IPS-18c (cell line): ENCODE data around the gene NBAS.
A peak's percentile ranks its signal among the peaks of the same experiment; 100 is the strongest.

Source experiments
- H3K4me3 ChIP-seq: 2 replicates; pipeline ENCODE4 v1.7.0; 2013; ENCODE audit warnings: low read depth, mild to moderate bottlenecking, low read length, moderate library complexity; ENCODE audit not compliant: insufficient read depth
- H3K9me3 ChIP-seq: one replicate; pipeline ENCODE4 v1.6.1; 2013; ENCODE audit warnings: mild to moderate bottlenecking, low read length, moderate library complexity; ENCODE audit not compliant: control insufficient read depth, insufficient read depth

The NBAS gene

GRCh38 chr2:15594291-15595256 lies 33.4 kb upstream of the NBAS start:
- no peaks in the 10 kb centered on the region for H3K9me3 ChIP-seq
- no peak overlapping the region for H3K4me3 ChIP-seq

- H3K9me3 ChIP-seq, result no peaks in the 10 kb centered on the region
- no peak overlapping the region for H3K4me3 ChIP-seq
Observed at GRCh38 chr2:15593327-15593705, 32.2 kb upstream of the NBAS start.

- Histone ChIP-seq H3K9me3 (no peaks in the 10 kb centered on the region), H3K4me3 (peak within 1 kb of the TSS; percentile 87)
Observed at GRCh38 chr2:15591692-15592463, 30.7 kb upstream of the NBAS start, which contains the start of gene DDX1. DDX1 (plus strand) TSS chr2:15591868; CDS start chr2:15591934, 66 bp downstream.

GRCh38 chr2:15591373-15591691 lies 30.2 kb upstream of the NBAS start:
- peak overlapping the region; percentile 87 for H3K4me3 ChIP-seq
- no peaks in the 10 kb centered on the region for H3K9me3 ChIP-seq

GRCh38 chr2:15588329-15588919 lies 27.3 kb upstream of the NBAS start:
- no peaks in the 10 kb centered on the region for H3K9me3 ChIP-seq
- no peak overlapping the region for H3K4me3 ChIP-seq

GRCh38 chr2:15584767-15585469 lies 23.8 kb upstream of the NBAS start:
- no peak overlapping the region for H3K4me3 ChIP-seq
- H3K9me3 ChIP-seq, result no peaks in the 10 kb centered on the region

- Histone ChIP-seq H3K4me3 (no peak overlapping the region), H3K9me3 (no peaks in the 10 kb centered on the region)
Observed at GRCh38 chr2:15584316-15584715, 23.2 kb upstream of the NBAS start.

- Histone ChIP-seq H3K4me3 (no peak overlapping the region), H3K9me3 (no peaks in the 10 kb centered on the region)
Observed at GRCh38 chr2:15583826-15584225, 22.7 kb upstream of the NBAS start.

GRCh38 chr2:15582710-15583357 lies 21.7 kb upstream of the NBAS start:
- H3K9me3 ChIP-seq, result no peaks in the 10 kb centered on the region
- no peak overlapping the region for H3K4me3 ChIP-seq

- H3K9me3 ChIP-seq, result no peaks in the 10 kb centered on the region
- H3K4me3 ChIP-seq, result no peak overlapping the region
Observed at GRCh38 chr2:15580451-15580850, 19.3 kb upstream of the NBAS start.

GRCh38 chr2:15579641-15580040 lies 18.5 kb upstream of the NBAS start:
- no peak overlapping the region for H3K4me3 ChIP-seq
- no peaks in the 10 kb centered on the region for H3K9me3 ChIP-seq

GRCh38 chr2:15577071-15577735 lies 16.1 kb upstream of the NBAS start:
- H3K4me3 ChIP-seq, result no peak overlapping the region

GRCh38 chr2:15571729-15572128 lies 10.6 kb upstream of the NBAS start:
- no peak overlapping the region for H3K4me3 ChIP-seq
- H3K9me3 ChIP-seq, result peaks cover 2% of the 10 kb centered on the region

More at GRCh38 chr2:15577071-15577735, 16.1 kb upstream of the NBAS start:
- H3K9me3 ChIP-seq, result no peaks in the 10 kb centered on the region

GRCh38 chr2:15570104-15570503 lies 9.0 kb upstream of the NBAS start:
- Histone ChIP-seq H3K4me3 (no peak overlapping the region), H3K9me3 (peaks cover 2% of the 10 kb centered on the region)

GRCh38 chr2:15568874-15569273 lies 7.7 kb upstream of the NBAS start:
- Histone ChIP-seq H3K9me3 (peaks cover 2% of the 10 kb centered on the region), H3K4me3 (no peak overlapping the region)

GRCh38 chr2:15566912-15567311 lies 5.8 kb upstream of the NBAS start:
- H3K4me3 ChIP-seq, result no peak overlapping the region
- H3K9me3 ChIP-seq, result no peaks in the 10 kb centered on the region
